HG02798 (cell line): ENCODE data around the gene C1QTNF6.

Source experiments
- ATAC-seq: cut with Tn5 transposase; IDR thresholded peaks from one replicate; pipeline ENCODE4 v1.9.1; 2021; ENCODE audit warnings: mild to moderate bottlenecking; ENCODE audit not compliant: unreplicated experiment, poor library complexity

Gene C1QTNF6

GRCh38 chr22:37194750-37195149 is 6.7 kb upstream of the C1QTNF6 start:
- ATAC-seq: no peak

GRCh38 chr22:37193629-37194191 is 5.7 kb upstream of the C1QTNF6 start:
- ATAC-seq: no peak

GRCh38 chr22:37192741-37193140 is 4.7 kb upstream of the C1QTNF6 start:
- ATAC-seq: no peak

GRCh38 chr22:37192204-37192603 is 4.2 kb upstream of the C1QTNF6 start:
- ATAC-seq: no peak

- ATAC-seq: no peak
Observed at GRCh38 chr22:37190262-37190780, 2.3 kb upstream of the C1QTNF6 start.

- ATAC-seq: no peak
Observed at GRCh38 chr22:37188901-37189466, 937 bp upstream of the C1QTNF6 start.

GRCh38 chr22:37187552-37187890 is 526 bp downstream of the C1QTNF6 start:
- no peak for ATAC-seq

GRCh38 chr22:37186997-37187522 is 987 bp downstream of the C1QTNF6 start:
- ATAC-seq: no peak

GRCh38 chr22:37186228-37186996 is 1.6 kb downstream of the C1QTNF6 start:
- ATAC-seq: no peak

- ATAC-seq: no peak
Observed at GRCh38 chr22:37185646-37186227, 2.3 kb downstream of the C1QTNF6 start.

GRCh38 chr22:37184816-37185541 is 3.1 kb downstream of the C1QTNF6 start:
- no peak for ATAC-seq

GRCh38 chr22:37184380-37184755 is 3.7 kb downstream of the C1QTNF6 start:
- no peak for ATAC-seq

GRCh38 chr22:37183432-37184379 is 4.3 kb downstream of the C1QTNF6 start:
- ATAC-seq: no peak

- ATAC-seq: no peak
Observed at GRCh38 chr22:37182949-37183245, 5.2 kb downstream of the C1QTNF6 start.

GRCh38 chr22:37182101-37182948 is 5.7 kb downstream of the C1QTNF6 start:
- no peak for ATAC-seq

GRCh38 chr22:37181681-37182080 is 6.4 kb downstream of the C1QTNF6 start:
- no peak for ATAC-seq

GRCh38 chr22:37180531-37181231 is 7.4 kb downstream of the C1QTNF6 start:
- ATAC-seq: no peak
